ENCODE results near the gene NT5DC1.

GRCh38 chr6:116206231-116206903, 105.7 kb downstream of the NT5DC1 start:
- TF ChIP-seq CTCF (IDR thresholded peaks at IDR 0.05; ENCODE audit: borderline replicate concordance, extremely low read depth, low read length, poor library complexity, severe bottlenecking) (no peak), EZH2 (IDR thresholded peaks at IDR 0.05; ENCODE audit: borderline replicate concordance, low read depth, low read length, severe bottlenecking) (no peak)
